ENCODE results near the gene ABLIM2.

ABLIM2 gene

DNA sequence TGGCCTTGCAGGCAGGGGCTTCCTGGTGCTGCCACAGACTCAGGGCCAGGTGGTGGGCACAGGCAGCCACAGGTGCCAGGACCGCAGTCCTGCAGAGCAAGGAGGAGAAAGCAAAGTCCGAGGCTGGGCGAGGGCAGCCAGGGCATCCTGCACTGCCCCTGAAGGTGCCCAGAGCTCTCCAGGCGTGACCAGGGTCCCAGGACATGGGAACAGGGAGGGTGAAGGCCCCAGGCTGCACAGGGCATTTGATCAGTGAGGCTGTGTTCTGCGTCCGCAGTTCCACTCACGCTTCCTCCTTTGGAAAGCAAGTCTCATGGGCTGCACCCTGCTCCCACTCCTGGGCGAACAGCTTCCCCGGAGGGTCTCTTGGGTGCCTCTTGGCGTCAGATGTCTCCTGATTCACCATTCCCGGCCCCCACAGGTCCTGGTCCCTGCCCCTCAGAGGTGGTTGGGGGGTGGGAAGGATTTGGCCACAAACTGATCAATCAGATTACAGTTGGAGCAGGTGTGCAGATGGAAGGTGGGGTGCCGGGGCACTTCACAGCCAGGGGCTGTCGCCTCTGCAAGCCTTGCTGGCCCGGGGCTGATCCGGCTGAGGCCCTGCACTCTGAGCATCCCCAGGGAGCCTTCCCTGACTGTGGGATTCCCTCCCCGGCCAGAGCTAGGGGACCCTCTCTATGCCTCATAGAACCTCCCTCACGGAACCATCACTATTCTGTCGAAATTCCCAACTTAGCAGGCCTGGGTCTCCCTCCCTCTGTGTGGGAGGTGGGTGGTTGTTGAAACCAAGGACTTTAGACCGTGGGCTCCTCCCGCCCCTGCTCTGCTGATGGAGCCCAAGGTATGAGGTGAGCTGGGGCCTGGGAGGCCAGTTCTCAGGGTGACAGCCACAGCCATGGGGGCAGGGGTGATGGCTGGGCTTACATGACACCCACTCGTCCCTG lies 43.8 kb upstream of the ABLIM2 start:
- TF ChIP-seq, protein P1, sequence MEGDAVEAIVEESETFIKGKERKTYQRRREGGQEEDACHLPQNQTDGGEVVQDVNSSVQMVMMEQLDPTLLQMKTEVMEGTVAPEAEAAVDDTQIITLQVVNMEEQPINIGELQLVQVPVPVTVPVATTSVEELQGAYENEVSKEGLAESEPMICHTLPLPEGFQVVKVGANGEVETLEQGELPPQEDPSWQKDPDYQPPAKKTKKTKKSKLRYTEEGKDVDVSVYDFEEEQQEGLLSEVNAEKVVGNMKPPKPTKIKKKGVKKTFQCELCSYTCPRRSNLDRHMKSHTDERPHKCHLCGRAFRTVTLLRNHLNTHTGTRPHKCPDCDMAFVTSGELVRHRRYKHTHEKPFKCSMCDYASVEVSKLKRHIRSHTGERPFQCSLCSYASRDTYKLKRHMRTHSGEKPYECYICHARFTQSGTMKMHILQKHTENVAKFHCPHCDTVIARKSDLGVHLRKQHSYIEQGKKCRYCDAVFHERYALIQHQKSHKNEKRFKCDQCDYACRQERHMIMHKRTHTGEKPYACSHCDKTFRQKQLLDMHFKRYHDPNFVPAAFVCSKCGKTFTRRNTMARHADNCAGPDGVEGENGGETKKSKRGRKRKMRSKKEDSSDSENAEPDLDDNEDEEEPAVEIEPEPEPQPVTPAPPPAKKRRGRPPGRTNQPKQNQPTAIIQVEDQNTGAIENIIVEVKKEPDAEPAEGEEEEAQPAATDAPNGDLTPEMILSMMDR (IDR thresholded peaks at IDR 0.05) = no peak

DNA sequence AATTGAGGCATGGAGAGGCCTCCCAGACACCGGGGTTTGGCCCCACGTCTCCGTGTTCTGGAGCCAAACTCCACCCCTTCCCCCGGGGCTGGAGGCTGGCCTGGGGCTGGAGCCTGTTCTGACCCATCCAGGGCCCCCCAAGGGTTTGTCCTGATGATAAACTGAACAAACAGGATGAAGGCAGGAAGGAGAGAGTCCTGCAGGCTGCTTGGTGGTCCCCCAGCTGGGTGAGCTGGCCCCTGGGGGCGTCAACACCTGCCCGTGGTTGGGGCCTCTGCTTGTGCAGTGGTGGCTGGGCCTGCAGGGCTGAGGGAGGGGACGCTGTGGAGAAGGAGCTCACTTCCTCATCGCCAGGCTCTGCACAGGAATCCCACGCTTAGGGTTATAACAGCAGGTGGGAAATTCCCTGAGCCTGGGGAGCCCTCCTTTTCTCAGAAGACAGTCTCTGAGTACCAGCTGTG lies 42.7 kb upstream of the ABLIM2 start:
- TF ChIP-seq, protein P1 (IDR thresholded peaks at IDR 0.05) = no peak

DNA sequence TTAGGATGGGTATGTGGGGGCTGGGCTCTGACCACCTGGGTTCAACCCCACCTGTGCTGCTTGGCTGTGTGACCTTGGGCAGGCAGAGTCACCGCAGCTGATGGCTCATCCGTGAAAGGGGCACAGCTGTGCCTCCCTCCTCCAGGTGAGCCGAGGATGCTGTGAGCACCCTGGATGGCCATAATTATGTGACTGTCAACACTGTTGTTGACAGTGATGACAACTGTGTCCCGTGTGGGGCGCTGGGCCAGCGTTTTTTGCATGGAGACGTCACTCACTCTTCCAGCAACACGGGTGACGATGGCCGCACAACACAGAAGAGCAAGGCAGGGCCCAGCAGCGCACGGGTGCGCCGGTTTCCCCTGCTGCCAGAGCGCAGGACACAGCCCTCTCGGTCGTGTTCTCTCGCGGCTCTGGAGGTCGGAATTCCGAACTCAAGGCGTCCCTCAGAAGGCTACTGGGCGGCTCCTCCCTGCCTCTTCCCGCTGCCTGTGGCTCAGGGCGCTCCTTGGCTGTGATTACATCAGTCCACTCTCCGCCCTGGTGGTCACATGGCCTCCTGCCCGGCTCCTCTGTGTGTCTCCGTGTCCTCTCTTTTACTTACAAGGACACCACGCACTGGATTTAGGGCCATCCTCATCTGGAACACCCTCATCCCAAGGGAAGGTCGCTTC lies 41.8 kb upstream of the ABLIM2 start:
- TF ChIP-seq, protein P1 (IDR thresholded peaks at IDR 0.05) = no peak

DNA sequence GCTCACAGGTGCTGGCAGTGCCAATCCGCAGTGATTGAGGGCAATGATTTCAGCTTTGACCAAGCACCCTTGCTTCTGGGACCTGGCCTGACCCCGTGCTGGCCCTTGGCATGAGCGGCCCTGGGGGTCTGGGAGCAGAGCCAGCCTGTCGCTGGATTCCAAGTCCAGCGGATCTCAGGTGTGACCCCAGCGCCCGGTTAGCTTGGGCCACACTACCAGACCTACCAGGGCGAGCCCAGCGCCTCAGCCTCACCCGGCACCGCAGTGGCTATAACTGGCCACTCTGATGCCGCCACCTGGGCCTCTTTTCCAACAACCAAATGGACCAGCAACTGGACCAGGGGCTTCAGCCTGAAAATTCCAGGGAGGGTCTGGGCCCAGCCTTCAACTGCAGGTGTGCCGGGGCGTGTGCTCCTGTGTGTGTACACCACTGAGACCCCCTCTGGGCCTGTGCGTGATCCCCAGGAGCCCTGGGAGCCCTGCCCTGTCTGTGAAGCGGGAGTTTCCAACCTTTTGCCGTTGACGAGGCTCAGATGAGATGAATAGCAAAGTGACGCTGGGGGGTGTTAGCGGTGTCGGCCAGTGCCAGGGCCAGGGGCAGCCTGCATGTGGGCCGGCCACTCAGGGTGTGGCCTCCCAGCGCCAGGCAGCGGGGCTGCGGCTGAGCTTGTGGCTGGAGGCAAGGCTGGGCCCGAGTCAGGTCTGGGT lies 41.1 kb upstream of the ABLIM2 start:
- TF ChIP-seq, protein P1 (IDR thresholded peaks at IDR 0.05) = no peak

DNA sequence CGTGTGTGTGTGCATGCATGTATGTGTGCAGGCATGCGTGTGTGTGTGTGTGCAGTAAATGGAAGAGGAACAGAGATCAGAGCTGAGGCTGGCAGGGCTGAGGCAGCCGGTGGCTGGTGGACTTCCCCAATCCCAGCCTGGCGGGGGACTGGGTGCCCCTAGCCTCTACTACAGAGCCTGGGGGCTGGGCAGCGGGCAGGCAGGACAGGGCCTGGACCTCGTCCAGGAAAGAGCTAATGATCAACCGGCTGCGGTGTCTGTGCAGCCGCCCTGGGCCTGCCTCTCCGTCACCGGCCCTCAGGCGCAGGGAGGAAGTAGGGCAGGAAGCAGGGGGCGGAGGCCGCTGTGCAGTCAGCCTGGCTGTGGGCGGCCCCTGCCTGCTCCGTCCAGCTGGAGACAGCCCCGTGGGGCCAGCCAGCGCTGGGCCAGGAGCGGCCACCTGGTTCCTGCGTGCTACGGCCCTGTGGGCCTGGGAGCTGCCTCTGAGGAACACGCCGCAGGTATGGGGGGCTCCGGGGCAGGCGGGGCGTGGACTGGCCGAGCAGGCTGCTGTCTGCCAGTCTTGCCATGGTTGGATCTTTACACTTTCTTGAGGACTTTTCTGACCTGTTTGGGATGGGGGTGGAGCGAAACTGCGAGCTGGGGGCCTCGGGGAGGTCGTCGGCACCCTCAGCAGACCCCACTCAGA lies 40.4 kb upstream of the ABLIM2 start, which contains the start of gene SH3TC1:
Gene SH3TC1 (plus strand): TSS at position 385 of the 688 bp plus-strand sequence. CDS start 5,905 bp downstream, outside the sequence.
- TF ChIP-seq, protein P1 (IDR thresholded peaks at IDR 0.05) = no peak

DNA sequence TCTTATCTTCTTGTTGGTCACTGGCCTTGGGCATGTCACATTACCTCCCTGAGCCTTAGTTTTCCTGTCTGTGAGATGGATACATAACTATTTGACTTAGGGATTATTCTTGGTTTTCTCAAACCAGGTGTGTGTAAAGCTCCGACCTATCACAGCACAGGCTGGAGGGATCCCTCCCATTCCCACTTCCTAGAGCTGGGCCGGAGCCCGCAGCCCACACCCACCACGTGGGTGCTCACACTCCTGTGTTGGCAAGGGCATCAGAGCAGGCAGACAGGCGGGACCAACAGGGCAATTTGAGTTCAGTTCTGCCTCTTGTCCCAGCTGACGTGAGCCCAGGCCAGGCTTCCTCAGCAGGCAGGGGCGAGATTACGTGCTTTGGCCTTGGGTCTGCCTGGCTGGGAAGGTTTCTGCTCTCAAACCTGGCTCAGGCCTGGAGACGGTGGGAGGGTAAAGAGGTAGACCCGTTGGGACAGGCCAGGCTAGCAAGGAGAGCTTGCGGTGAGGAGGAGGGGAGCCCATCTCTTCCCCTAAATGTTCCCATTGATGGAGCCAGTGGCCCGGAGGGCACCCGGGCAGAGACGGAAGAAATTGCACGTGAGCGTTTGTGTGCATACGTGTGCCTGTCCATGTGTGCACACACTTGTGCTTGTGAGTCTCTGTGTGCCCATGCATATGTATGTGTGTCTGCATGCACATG lies 39.7 kb upstream of the ABLIM2 start:
- TF ChIP-seq, protein P1 (IDR thresholded peaks at IDR 0.05) = no peak
